ENCODE results near the gene DAAM2.

The DAAM2 gene

DNA sequence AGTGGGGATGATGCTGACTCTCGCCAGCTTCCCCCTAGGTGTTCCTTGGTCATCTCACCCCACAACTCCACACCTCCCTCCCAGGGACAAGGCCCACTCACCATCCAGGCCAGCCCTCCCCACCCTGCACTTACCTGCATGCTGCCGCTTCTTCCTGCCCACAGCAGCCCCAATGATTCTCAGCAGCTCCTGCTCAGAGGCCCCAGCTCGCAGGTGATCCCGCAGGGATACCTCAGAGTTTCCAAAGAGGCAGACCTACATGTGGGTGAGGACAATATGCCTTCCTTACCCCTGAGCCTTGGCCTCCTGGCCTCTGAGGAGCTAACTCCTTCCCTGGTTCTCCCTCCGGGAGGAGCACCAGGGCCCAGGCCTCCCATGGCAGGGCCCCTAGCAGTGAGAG lies 117.5 kb downstream of the DAAM2 start:
- no peak for DNase-seq (ENCODE audit: low spot score)

DNA sequence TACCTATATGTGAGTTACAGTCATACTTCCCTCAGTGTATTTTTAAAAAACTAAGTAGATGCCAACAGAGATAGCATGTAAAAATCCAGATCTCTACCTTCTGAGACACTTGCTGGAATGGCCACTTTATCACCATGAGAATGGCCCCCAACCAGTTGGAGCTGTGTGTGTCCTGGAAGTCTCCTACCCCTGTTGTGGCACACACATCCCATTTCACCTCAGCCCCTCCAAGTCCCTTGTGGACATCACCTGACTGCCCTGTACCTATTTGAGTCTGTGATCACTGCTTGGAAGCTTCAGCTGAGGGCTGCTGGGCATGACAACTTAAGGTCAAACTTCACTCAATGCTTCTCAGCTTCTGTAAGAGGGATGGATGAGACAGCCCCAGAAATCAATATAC lies 118.0 kb downstream of the DAAM2 start:
- DNase-seq (ENCODE audit: low spot score), result no peak

DNA sequence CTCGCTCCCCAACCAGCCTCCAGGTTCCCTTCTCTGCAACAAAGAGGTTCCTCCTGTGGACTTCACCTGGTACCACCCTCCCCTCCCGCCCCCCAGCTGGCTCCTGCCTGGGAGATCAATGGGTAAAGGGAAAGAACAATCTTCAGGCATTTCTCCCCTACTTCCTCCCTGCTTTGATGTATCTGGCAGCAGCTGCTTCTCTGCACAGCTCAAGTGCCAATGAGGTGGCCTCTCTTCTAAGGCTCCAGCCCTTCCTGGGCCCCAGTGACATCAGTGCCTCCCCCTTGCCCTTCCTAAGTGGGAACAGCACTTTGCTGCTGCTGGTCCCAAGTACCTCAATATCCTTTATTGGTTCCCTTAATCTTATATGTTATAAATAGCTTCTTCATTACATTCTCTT lies 118.6 kb downstream of the DAAM2 start:
- no peak for DNase-seq (ENCODE audit: low spot score)

GRCh38 chr6:39911513-39912125 lies 119.4 kb downstream of the DAAM2 start:
- DNase-seq (ENCODE audit: low spot score), result no peak

- DNase-seq (ENCODE audit: low spot score), result no peak
Measured at GRCh38 chr6:39912446-39912845, 120.3 kb downstream of the DAAM2 start.

DNA sequence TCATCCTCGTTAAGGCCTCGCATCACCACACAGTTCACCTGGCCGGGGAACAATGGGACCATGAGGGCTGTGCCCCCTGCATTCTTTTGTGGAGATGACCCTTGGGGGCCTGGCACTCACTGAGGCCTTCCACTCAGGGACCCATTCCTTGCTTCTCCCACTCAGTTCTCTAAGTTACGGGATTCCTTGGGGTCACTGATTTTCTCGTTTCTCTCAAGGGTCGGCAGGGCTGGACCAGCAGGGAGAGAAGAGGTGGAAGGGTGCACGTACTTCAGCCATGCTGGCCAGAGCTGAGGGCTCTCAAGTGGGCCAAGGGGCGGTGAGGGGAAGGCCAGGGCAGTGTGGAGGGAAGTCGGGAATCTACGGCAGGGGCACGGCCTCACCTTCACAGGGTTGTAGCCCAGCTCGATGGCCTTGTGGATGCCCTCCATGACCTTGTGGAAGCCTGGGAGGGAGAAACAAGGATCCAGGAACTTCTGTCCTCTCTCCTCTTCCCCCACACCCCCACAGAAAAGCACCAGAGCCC lies 121.3 kb downstream of the DAAM2 start:
- no peak for DNase-seq (ENCODE audit: low spot score)

DNA sequence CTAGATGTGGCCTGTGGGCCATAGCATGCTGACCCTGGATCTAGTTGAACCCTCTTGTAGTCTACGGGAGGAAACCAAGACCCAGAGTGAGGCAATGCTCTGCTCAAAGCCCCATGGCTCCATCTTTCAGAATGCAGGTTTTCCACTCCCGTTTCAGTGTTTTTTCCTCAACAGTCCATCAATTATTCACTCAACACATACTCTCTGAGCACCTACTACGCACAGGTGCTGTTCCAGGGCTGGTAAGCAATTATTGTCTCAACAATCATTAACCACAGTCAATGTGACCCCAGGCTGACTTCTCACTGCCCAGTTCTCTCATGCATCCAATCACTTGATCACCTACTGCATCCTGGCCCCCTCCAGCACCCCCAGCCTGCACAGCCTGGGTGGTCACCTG lies 122.1 kb downstream of the DAAM2 start:
- no peak for DNase-seq (ENCODE audit: low spot score)

GRCh38 chr6:39915866-39916265 lies 123.7 kb downstream of the DAAM2 start:
- DNase-seq (ENCODE audit: low spot score), result no peak

DNA sequence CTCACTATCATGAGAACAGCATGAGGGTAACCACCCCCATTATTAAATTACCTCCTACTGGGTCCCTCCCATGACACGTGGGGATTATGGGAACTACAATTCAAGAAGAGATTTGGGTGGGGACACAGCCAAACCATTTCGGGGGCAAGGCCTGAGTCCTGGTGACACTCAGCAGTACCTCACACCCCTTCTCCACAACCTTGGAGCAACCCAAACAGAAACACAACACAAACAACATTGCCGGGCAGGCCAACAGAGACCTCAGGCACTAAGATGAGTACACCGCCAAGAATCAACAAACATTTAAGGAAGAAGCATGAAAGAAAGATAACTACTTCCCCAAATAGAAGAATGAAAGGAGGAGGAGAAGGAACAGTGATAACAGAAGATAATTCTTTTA lies 125.2 kb downstream of the DAAM2 start:
- no peak for DNase-seq (ENCODE audit: low spot score)

DNA sequence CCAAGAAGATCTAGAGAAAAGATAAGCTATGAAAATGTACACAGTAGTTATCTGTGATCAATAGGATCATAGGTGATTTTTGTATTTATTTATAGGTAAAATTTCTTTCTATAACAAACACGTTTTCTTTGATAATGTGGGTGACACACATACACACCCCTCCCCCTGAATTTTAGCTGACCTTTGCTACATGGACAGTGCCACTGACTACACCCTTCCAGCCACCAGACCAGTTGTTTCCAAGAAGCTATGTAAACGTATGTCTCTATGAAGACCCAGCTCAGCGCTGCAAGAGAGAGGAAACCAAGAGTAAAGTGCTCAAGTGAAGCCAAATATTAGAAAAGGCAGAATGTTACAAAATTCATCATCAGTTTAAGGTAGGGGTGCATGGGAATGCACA lies 125.8 kb downstream of the DAAM2 start:
- DNase-seq (ENCODE audit: low spot score), result no peak

DNA sequence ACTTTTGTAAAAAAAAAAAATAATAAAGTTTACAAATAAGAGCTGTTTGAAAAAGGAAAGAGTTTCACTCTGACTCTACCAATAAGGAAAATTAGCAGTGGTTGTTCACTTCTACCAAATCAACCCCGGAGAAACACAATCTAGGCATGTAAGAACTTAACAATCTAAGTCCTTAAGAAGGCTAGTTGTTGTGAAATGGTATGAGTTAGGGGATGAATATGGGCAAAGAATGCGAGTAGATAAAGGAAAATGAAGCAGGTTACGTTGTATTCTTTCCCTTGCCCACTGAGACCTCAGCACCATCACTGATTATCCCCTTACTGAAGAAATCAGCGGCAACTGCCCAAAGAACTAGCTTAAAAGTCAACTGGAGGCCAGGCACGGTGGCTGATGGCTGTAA lies 126.7 kb downstream of the DAAM2 start:
- no peak for DNase-seq (ENCODE audit: low spot score)

DNA sequence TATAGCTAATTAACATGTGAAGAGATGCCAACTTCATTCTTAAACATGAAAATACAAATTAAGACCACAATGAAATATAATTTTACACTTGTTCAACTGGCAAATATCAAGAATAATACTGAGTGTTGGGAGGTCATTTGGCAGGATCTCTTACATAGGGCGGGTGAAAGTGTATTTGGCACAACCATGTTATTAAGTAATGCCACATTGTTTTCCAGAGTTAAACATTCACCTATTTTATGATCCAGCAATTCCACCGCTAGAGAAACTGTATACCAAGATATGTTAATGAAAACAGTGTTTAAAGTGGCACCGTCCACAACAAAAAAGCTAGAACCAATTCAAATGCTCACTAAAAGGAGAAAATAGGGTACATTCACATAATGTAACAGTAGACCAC lies 128.0 kb downstream of the DAAM2 start:
- DNase-seq (ENCODE audit: low spot score), result no peak

- DNase-seq (ENCODE audit: low spot score), result no peak
Measured at GRCh38 chr6:39922821-39923220, 130.6 kb downstream of the DAAM2 start.

GRCh38 chr6:39923394-39923793 lies 131.2 kb downstream of the DAAM2 start:
- no peak for DNase-seq (ENCODE audit: low spot score)

DNA sequence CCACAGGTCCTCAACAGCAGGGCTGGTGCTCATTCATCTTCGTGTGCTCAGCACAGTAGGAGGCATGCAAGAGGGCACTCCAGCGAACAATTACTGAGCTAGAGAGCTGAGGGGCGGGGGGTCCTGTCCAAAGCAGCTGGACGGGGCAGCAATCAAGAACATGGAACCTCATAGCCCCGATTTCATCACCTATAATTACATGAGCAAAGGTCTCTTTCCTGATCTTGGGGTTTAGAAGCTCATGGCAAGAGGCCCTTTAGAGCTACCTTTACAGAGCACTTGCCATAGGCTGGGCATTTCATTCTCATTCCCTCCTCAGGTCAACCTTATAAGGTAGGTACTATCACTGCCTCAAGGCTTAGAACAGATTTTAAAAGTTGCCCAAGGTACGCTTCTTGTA lies 131.7 kb downstream of the DAAM2 start:
- DNase-seq (ENCODE audit: low spot score), result no peak

- no peak for DNase-seq (ENCODE audit: low spot score)
Measured at GRCh38 chr6:39924283-39924682, 132.1 kb downstream of the DAAM2 start.

DNA sequence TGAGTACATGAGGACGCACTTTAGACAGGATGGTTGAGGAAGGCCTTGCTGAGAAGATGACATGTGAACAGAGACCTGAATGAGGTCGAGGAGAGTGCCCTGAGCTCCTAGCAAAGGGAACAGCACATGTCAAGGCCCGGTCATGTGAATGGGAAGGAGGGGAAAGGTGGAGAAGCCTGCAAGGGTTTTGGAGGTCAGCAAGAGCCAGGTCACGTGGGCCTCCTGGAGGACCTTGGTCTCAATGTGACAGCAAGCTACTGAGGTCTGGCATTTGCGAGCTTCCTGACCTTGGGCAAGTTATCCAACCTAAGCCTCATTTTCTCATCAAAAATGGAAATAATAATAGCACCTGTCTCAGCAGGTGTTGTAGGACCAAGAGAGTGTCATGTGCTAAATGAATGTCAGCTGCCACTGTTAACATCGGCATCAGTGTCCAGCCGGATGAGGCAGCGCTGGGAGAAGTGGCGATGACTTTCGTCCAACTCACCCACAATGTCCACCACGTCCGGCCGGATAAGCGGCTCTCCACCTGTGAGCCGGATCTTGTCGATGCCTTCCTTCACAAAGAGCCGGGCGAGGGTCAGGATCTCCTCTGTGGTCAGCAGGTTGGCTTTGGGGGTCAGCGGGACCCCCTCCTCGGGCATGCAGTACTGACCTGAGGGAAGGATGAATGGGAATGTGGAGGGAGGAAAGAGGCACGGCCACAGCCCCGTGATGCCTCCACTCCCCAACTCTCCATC lies 133.2 kb downstream of the DAAM2 start:
- no peak for DNase-seq (ENCODE audit: low spot score)

DNA sequence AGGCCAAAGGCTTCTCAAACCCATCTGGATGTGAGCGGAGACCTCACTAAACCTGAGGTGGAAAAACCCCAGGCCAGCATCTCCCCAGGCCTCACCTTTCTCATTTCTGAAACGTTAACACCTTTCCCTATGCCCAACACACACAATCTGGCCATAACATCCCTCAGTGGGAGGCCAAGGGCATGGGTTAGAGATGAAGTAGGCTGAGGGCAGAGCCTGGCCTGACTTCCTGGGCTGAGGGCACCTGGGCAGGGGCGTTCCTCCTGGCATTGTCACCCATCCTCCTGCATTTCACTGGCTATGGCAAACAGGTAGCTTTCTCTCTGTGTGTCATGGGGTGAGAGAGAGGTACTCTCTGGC lies 133.7 kb downstream of the DAAM2 start:
- DNase-seq (ENCODE audit: low spot score), result no peak

- no peak for DNase-seq (ENCODE audit: low spot score)
Measured at GRCh38 chr6:39926668-39927067, 134.5 kb downstream of the DAAM2 start.

DNA sequence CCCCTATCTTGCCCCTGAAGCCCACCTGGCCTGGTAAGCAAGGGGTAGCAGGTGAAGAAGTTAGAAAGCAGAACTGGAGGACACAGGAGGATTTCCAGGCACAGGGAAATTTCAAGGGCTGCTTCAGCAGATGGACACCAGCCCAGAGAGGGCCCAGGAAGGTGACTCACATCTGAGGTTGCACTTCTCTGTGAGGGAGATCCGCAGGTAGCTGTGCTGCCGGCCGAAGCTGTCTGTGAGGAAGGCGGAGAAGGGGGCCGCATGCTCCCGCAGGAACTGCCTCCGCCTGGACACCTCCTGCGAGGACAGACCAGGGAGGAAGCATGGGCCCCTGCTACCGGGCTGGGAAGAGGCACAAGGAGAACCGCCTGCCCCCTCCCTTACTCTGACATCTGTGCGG lies 135.0 kb downstream of the DAAM2 start:
- no peak for DNase-seq (ENCODE audit: low spot score)

DNA sequence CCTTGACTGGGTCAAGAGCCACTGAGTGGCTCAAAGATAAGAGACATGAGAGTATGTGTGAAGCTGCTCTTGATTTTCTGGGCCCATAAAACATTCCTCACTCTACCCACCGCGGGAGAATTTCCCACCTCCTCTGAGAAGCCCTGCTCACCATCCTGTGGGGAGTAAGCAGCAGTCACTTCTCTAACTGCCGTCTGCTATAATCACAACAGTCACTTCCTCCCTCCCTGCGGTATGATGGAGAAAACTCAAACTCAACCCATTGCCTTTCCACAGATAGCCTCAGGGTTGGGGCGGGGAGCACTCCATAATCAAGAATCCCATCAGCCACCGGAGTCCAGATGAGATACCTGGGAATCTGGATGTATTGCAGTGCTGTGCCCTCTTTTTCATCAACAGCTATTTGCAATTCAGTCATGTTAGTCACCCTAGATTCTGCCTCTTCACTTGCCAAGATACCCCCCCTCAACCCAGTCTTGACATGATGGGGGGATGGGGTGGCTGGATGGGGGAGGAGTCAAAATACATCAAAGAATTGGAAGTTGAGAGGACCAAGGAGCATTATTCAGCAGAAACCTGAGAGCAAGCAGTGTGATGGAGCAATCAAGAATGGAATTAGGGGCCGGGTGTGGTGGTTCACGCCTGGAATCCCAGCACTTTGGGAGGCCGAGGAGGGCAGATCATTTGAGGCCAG lies 137.0 kb downstream of the DAAM2 start:
- no peak for DNase-seq (ENCODE audit: low spot score)

- DNase-seq (ENCODE audit: low spot score), result no peak
Measured at GRCh38 chr6:39929733-39930461, 137.7 kb downstream of the DAAM2 start.

DNA sequence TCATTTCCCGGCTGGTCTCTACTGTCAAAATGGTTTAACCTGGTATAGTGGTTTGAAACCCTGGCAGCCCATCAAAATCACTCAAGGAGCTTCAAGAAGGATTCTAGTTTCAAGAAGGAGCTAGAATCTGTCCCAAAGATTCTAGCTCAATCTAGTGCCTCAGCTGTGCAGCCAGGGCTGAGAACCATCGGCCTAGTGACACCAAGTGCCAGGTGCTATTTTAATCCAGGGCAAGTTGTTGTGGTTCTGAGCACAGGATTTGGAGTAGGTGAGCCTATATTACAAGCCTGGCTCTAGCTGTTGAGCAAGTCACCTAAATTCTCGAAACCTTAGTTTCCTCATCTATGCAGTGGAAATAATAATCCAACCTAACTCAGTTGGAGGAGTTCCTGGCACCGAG lies 138.4 kb downstream of the DAAM2 start:
- DNase-seq (ENCODE audit: low spot score), result no peak

Measured in COLO829 (cell line).